Urothelium cell line (cell line): Measurements from ENCODE around the gene SULT2B1.
"Not testable (repeated sequence)": the region's sequence is repeated elsewhere in the genome, so short reads cannot be mapped to it uniquely, and the experiment has no call there.

Source experiments
- DNase-seq: peaks from one replicate; pipeline ENCODE4 v3.0.0; 2011; ENCODE audit warnings: low spot score, mixed read lengths
- FAIRE-seq: peaks from 2 replicates; lab custom pipeline; 2011; peaks lifted over from hg19 to GRCh38; lab: Jason Lieb, UNC

The SULT2B1 gene

GRCh38 chr19:48551437-48552302 is at the start of gene SULT2B1:
Gene SULT2B1, plus strand, starts transcription at chr19:48552172. Its CDS starts 81 bp downstream, at chr19:48552253.
- FAIRE-seq (no peak), DNase-seq (no peak)

GRCh38 chr19:48502350-48503018 is 49.5 kb upstream of the SULT2B1 start:
- FAIRE-seq (no peak), DNase-seq (no peak)

GRCh38 chr19:48506138-48506733 is 45.7 kb upstream of the SULT2B1 start:
- FAIRE-seq (no peak), DNase-seq (peak; percentile 57)

GRCh38 chr19:48507911-48508439 is 44.0 kb upstream of the SULT2B1 start:
- DNase-seq (no peak), FAIRE-seq (no peak)

GRCh38 chr19:48508729-48509411 is 43.1 kb upstream of the SULT2B1 start:
- FAIRE-seq = no peak

GRCh38 chr19:48509467-48510194 is 42.3 kb upstream of the SULT2B1 start:
- FAIRE-seq (no peak), DNase-seq (no peak)

More at GRCh38 chr19:48508729-48509411, 43.1 kb upstream of the SULT2B1 start:
- DNase-seq = no peak

GRCh38 chr19:48510421-48511268 is 41.3 kb upstream of the SULT2B1 start:
- no peak for FAIRE-seq
- peak; percentile 60 for DNase-seq

GRCh38 chr19:48511321-48511731 is 40.6 kb upstream of the SULT2B1 start:
- DNase-seq = no peak
- no peak for FAIRE-seq

- peak; percentile 62 for FAIRE-seq
- peak; percentile 87 for DNase-seq
Measured at GRCh38 chr19:48511800-48512503, 40.0 kb upstream of the SULT2B1 start, which contains the start of gene LMTK3. Gene LMTK3, minus strand, starts transcription at chr19:48511835. Its CDS starts 259 bp downstream, at chr19:48511576.

DNA sequence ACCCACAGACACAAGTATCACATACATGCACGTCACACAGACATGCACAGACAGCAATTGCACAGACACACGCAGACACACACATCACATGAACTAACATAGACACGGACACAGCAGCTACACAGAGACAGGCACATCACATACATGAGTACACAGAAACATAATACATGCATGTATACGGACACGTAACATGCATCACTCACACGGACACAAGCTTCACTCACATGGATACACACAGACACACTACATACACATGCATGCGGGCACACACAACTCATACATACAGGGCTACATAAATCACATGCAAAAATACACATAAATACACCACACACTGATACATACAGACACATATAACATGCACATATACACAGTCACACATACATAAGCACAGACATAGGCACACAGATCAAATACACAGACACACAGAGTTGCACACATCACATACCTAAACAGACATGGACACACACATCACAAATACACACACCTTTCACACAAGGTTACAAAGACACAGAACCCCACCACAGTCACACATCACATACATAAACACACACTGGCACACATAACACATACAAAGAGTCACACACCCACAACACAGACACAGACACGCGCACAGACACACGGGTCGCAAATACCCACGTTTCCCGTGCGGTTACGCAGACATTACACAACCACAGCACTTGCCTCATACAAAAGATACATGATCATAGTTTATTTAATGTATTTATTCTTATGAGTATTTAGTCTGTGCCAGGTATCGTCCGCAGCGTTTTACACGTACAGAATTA is 39.3 kb upstream of the SULT2B1 start:
- no peak for DNase-seq

DNA sequence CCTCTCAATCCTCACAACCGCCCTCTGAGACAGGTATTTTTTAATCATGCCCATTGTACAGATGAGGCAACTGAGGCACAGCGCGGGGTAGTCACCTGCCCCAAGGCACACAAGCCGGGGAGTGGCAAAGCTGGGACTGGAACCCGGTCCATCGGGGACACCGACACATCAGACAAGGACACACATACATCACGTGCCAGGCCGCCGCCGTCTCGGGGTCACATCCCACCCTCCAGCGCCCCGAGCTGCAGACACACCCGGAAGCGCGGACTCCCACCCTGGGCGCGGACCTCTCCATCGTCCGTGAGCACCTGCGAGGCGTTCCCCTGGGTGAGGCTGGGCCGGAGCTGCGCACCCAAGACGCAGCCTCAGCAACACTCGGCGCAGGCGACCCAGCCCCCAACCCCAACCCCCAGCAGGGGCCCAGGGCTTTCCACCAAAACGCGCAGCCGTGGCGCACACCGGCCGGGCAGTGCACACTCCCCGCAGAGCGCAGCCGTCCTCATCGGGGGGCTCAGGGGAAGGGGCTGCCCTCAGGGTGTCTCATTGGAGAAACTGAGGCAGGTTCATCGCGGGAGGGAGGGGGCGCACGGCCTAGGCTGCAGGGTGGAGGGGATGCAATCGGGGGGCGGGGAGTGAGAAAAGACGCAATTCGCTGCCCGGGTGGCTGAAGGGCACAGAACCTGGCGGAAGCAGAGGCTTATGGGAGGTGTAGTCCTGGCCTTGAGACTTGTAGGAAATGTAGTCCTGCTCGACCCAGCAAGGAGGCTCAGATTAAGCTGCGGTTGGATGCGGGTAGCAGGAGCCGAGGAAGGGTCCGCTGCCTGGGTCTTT is 38.5 kb upstream of the SULT2B1 start:
- DNase-seq = peak; percentile 85
- no peak for FAIRE-seq

More for the DNA sequence above, 39.3 kb upstream of the SULT2B1 start:
- FAIRE-seq = peak; percentile 88

- DNase-seq (no peak), FAIRE-seq (no peak)
Measured at GRCh38 chr19:48514123-48514458, 37.9 kb upstream of the SULT2B1 start.

DNA sequence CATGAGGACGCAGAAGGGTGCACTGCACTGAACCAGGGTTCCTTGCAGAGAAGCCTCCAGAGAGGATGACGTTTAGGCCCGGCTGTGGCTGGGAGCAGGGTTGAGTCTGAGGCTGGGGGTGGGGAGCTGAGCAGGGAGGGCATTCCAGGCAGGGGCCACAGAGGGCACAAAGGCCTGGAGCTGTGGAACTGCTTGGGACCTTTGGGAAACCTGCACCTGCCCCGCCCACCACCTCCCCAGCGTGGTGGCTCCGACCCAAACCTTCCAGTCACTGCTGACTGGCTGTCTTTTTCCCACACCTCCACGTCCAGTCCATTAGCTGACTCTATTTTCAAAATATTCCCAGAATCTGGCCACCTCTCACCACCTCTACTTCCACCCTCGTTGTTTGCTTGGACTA is 35.4 kb upstream of the SULT2B1 start:
- no peak for FAIRE-seq
- no peak for DNase-seq

DNA sequence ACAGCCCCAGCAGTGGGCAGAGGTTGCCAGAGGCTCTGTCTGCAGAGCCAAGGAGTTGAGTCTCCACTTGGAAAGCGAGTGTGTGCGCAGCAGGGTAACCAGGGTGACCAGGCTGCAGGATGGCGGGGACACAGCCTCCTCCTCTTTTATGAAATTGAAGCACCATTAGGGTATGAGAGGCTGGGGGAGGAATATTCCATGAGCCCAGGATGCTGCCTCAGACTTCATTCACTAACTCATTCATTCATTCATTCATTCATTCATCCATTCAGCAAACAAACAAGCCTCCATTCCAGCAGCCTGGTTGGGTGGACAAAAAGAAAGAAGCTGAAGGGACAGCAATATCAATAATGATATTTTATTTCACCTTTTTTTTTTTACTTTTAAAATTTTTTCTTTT is 33.8 kb upstream of the SULT2B1 start:
- no peak for FAIRE-seq

DNA sequence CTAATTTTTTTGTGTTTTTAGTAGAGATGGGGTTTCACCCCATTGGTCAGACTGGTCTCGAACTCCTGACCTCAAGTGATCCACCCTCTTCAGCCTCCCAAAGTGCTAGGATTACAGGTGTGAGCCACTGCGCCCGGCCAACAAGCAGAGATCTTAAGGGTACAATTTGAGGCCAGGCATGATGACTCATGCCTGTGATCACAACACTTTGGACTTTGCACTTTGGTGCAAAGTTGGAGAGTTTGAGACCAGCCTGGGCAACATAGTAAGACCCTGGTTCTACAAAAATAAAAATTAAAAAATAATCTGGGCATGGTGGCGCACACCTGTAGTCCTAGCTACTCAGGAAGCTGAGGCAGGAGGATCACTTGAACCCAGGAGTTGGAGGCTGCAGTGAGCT is 32.5 kb upstream of the SULT2B1 start:
- DNase-seq, FAIRE-seq: not testable (repeated sequence)

More for the DNA sequence above, 33.8 kb upstream of the SULT2B1 start:
- DNase-seq = no peak

- FAIRE-seq (no peak), DNase-seq (no peak)
Measured at GRCh38 chr19:48520134-48520533, 31.8 kb upstream of the SULT2B1 start.

DNA sequence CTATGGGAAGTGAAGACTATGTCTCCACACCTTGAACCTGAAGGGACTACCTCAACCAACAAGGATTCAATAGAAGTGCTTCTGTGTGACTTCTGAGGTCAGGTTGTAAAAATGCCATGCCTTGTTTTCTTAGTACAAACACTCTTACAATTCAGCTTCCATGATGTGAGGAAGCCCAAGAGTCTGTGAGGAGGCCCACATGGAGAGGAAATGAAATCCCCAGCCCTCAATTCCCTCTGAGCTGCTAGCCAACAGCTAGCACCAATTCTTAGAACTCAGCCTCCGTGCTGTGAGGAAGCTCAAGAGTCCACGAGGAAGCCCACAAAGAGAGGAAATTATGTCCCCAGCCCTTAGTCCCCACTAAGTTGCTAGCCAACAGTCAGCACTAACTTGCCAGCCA is 27.8 kb upstream of the SULT2B1 start:
- DNase-seq (no peak), FAIRE-seq (no peak)
